ENCODE measurements around the gene NOSTRIN. TPM values are rescaled to one million over a fixed set of nuclear protein-coding genes. Genes with fewer than 3 reads are reported as not detected.

NOSTRIN gene
- total and polyA plus RNA-seq, 2 experiments from 2014 or later = 0.45 to 0.54 TPM

DNA sequence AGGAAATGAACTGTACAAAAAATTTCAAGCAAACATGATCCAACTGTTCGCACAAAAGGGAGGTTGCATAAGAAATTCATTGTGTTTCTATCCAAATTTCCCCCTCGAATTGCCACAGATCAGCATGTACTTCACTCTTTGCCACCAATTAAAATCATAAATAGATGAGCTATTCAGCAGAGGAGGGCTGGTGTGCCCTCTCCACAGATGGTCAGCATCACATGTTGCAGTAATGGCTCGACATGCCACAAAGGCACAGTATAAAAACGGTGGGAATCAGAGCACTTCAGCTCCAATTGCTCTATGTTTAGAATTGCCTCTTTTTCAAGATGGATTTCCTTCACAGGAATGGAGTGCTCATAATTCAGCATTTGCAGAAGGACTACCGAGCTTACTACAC lies 98.6 kb downstream of the NOSTRIN start, which contains the start of gene G6PC2:
TSS of gene G6PC2 (plus strand) at position 289 of the 400 bp plus-strand sequence. CDS start at position 330, 41 bp downstream.
- Histone ChIP-seq H3K4me3 (no peak within 1 kb of the TSS), H3K27ac (no peak within 1 kb of the TSS), H3K9me2 (ENCODE audit: insufficient read depth) (no peaks in the 10 kb centered on the region), H3K27me3 (replicated peaks; ENCODE audit: insufficient read depth) (peaks cover 26% of the 10 kb centered on the region), H3K9ac (no peak within 1 kb of the TSS), H4K20me1 (ENCODE audit: insufficient read depth) (no peaks in the 10 kb centered on the region), H3F3A (ENCODE audit: insufficient read depth) (no peaks in the 10 kb centered on the region), H3K4me2 (ENCODE audit: unreplicated experiment) (no peak within 1 kb of the TSS), H3K4me1 (ENCODE audit: insufficient read depth) (no peaks in the 10 kb centered on the region), H3K9me3 (ENCODE audit: low read depth) (no peaks in the 10 kb centered on the region), H3K79me2 (ENCODE audit: insufficient read depth) (no peaks in the 10 kb centered on the region), H3K36me3 (ENCODE audit: low read depth) (no peaks in the 10 kb centered on the region), H2AFZ (no peak within 1 kb of the TSS)
- TF ChIP-seq EZH2 (IDR thresholded peaks at IDR 0.05; ENCODE audit: insufficient read depth, poor library complexity, severe bottlenecking) (no peak), EZH2phosphoT487 (IDR thresholded peaks at IDR 0.05; ENCODE audit: insufficient read depth, low read depth) (no peak)
- no peak for DNase-seq
- in situ Hi-C loops (cut with MboI) = loop anchor here (10.0 to 25.0 kb wide), 2 partner anchors 106 to 564 kb away; no protein-coding TSS in a partner anchor
- WGBS, 2 experiments (ENCODE audit: low coverage in 1 of 2, low lambda C conversion rate in 2 of 2, missing lambda C conversion rate in 2 of 2) = 33 to 39% methylated on average over 5 of the region's 5 CpGs

DNA sequence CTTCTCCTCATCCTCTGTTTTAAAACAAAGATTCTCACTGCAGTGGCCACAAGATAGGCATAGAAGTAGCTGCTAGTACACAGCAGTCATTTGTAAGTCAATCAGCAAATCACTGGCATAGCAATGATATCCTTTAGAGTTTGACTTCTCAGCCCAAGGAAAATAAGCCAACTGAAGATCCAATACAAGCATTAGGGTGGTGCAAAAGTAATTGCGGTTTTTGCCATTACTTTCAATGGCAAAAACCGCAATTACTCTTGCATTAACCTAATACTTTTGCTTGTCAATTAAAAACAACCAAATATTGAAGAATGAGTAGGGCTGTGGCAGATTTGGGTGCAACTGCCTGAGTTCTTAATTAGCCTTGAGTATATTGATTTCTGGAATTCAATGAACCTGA lies 101.5 kb downstream of the NOSTRIN start:
- Histone ChIP-seq H3K9me2 (ENCODE audit: insufficient read depth) (no peaks in the 10 kb centered on the region), H3K4me2 (ENCODE audit: unreplicated experiment) (no peak overlapping the region), H4K20me1 (ENCODE audit: insufficient read depth) (no peaks in the 10 kb centered on the region), H3K9me3 (ENCODE audit: low read depth) (no peaks in the 10 kb centered on the region), H3K36me3 (ENCODE audit: low read depth) (no peaks in the 10 kb centered on the region), H3K9ac (no peak overlapping the region), H2AFZ (no peak overlapping the region), H3K27ac (no peak overlapping the region), H3K27me3 (replicated peaks; ENCODE audit: insufficient read depth) (peaks cover 36% of the 10 kb centered on the region), H3K79me2 (ENCODE audit: insufficient read depth) (no peaks in the 10 kb centered on the region), H3K4me3 (no peak overlapping the region), H3K4me1 (ENCODE audit: insufficient read depth) (no peaks in the 10 kb centered on the region), H3F3A (ENCODE audit: insufficient read depth) (no peaks in the 10 kb centered on the region)
- no peak for DNase-seq
- 47 to 57% methylated on average over 2 of the region's 2 CpGs for WGBS, 2 experiments (ENCODE audit: low coverage in 1 of 2, low lambda C conversion rate in 2 of 2, missing lambda C conversion rate in 2 of 2)
- in situ Hi-C loops (cut with MboI) = loop anchor here (10.0 to 25.0 kb wide), 2 partner anchors 109 to 567 kb away; no protein-coding TSS in a partner anchor
- TF ChIP-seq EZH2 (IDR thresholded peaks at IDR 0.05; ENCODE audit: insufficient read depth, poor library complexity, severe bottlenecking) = no peak
- no peak for TF ChIP-seq EZH2phosphoT487 (IDR thresholded peaks at IDR 0.05; ENCODE audit: insufficient read depth, low read depth)

DNA sequence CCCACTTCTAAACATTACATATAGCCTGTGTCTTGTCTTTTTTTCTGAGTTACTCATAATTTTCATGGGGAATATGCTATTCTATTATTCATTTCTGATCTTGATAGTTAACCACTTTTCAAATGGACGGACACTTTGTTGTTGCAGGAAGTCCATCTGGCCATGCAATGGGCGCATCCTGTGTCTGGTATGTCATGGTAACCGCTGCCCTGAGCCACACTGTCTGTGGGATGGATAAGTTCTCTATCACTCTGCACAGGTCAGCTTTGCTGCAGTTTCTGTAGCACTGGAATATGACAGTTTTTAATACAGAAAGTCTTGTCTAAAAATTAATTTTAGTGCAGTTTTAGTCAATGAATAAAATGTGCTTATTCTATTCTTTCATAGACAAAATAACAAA lies 101.9 kb downstream of the NOSTRIN start:
- no peak overlapping the region for H3K27ac ChIP-seq
- no peaks in the 10 kb centered on the region for H4K20me1 ChIP-seq (ENCODE audit: insufficient read depth)
- no peaks in the 10 kb centered on the region for H3K79me2 ChIP-seq (ENCODE audit: insufficient read depth)
- peaks cover 38% of the 10 kb centered on the region for H3K27me3 ChIP-seq (replicated peaks; ENCODE audit: insufficient read depth)
- H3K9me2 ChIP-seq (ENCODE audit: insufficient read depth) = no peaks in the 10 kb centered on the region
- H3K4me2 ChIP-seq (ENCODE audit: unreplicated experiment) = no peak overlapping the region
- no peaks in the 10 kb centered on the region for H3K4me1 ChIP-seq (ENCODE audit: insufficient read depth)
- in situ Hi-C loops (cut with MboI) = loop anchor here (10.0 to 25.0 kb wide), 2 partner anchors 110 to 567 kb away; no protein-coding TSS in a partner anchor
- H3K4me3 ChIP-seq = no peak overlapping the region
- H3F3A ChIP-seq (ENCODE audit: insufficient read depth) = no peaks in the 10 kb centered on the region
- 77 to 81% methylated on average over 3 of the region's 3 CpGs for WGBS, 2 experiments (ENCODE audit: low coverage in 1 of 2, low lambda C conversion rate in 2 of 2, missing lambda C conversion rate in 2 of 2)
- no peak for DNase-seq
- H3K9ac ChIP-seq = no peak overlapping the region
- H2AFZ ChIP-seq = no peak overlapping the region
- no peaks in the 10 kb centered on the region for H3K36me3 ChIP-seq (ENCODE audit: low read depth)
- no peak for TF ChIP-seq EZH2 (IDR thresholded peaks at IDR 0.05; ENCODE audit: insufficient read depth, poor library complexity, severe bottlenecking)
- TF ChIP-seq EZH2phosphoT487 (IDR thresholded peaks at IDR 0.05; ENCODE audit: insufficient read depth, low read depth) = no peak
- no peaks in the 10 kb centered on the region for H3K9me3 ChIP-seq (ENCODE audit: low read depth)

DNA sequence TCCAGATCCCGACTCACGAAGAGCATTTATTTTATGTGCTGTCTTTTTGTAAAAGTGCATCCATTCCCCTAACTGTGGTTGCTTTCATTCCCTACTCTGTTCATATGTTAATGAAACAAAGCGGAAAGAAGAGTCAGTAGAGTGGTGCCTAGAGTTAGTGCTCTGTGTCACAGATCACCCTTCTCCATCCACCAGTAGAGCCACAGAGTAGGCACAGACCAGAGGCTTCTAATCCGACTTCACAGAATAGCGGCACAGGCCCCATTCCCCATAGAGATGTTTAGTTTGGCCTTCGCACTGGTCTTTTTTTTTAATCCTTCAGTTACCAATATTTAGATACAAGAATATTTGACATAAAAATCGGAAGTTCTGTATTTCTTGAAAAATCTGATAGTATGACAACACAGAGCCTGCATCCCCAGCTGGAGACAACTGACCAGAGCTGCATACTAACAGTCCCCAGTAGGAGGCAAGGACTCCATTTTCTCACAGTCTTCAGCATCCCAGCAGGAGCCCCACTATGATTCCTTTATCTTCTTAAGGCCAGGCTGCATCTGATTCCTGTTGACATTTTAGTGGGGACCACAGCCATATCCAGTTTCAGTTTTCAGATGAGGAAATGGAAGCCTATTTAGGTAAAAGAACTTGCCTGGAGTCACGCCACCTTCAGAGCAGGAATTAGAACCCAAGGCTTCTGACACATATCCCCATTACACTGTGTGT lies 105.7 kb downstream of the NOSTRIN start:
- in situ Hi-C loops (cut with MboI) = loop anchor here (10.0 to 25.0 kb wide), 2 partner anchors 113 to 571 kb away; no protein-coding TSS in a partner anchor
- TF ChIP-seq EZH2 (IDR thresholded peaks at IDR 0.05; ENCODE audit: insufficient read depth, poor library complexity, severe bottlenecking) = no peak
- TF ChIP-seq EZH2phosphoT487 (IDR thresholded peaks at IDR 0.05; ENCODE audit: insufficient read depth, low read depth) = no peak
- Histone ChIP-seq H3K36me3 (ENCODE audit: low read depth) (no peaks in the 10 kb centered on the region), H3K4me3 (no peak overlapping the region), H3K9ac (no peak overlapping the region), H3K9me3 (ENCODE audit: low read depth) (no peaks in the 10 kb centered on the region), H3K4me2 (ENCODE audit: unreplicated experiment) (no peak overlapping the region), H2AFZ (no peak overlapping the region), H3K79me2 (ENCODE audit: insufficient read depth) (no peaks in the 10 kb centered on the region), H3K4me1 (ENCODE audit: insufficient read depth) (no peaks in the 10 kb centered on the region), H3F3A (ENCODE audit: insufficient read depth) (no peaks in the 10 kb centered on the region), H3K27me3 (replicated peaks; ENCODE audit: insufficient read depth) (peaks cover 69% of the 10 kb centered on the region), H3K9me2 (ENCODE audit: insufficient read depth) (no peaks in the 10 kb centered on the region), H3K27ac (no peak overlapping the region), H4K20me1 (ENCODE audit: insufficient read depth) (no peaks in the 10 kb centered on the region)
- WGBS, 2 experiments (ENCODE audit: low coverage in 1 of 2, low lambda C conversion rate in 2 of 2, missing lambda C conversion rate in 2 of 2) = 73% methylated on average over 8 of the region's 8 CpGs
- DNase-seq = no peak

All from GM23248 (cell line).